SK-N-MC (cell line): Measurements from ENCODE around the gene DRC3.

ENCODE experiments used
- DNase-seq: peaks from one replicate; pipeline ENCODE4 v3.0.0-alpha.2; 2011; ENCODE audit warnings: low read depth, low spot score
- H3K27ac ChIP-seq: fragments of 200-600 bp; sonication (generic); 2 replicates; pipeline ENCODE4 v1.5.1; 2016; ENCODE audit warnings: mixed run types
- H3K36me3 ChIP-seq: fragments of 200-600 bp; sonication (generic); 2 replicates; pipeline ENCODE4 v1.6.1; 2017; ENCODE audit warnings: antibody characterized with exemption, low read length, mixed read lengths; ENCODE audit not compliant: insufficient read depth
- H3K4me3 ChIP-seq: fragments of 200-600 bp; sonication (generic); 2 replicates; pipeline ENCODE4 v1.5.1; 2016
- H3K9ac ChIP-seq: fragments of 200-600 bp; sonication (generic); 2 replicates; pipeline ENCODE4 v1.8.0; 2017; ENCODE audit warnings: mixed run types, mixed read lengths; ENCODE audit not compliant: insufficient read length
- H3K9me3 ChIP-seq: fragments of 200-600 bp; sonication (generic); 2 replicates; pipeline ENCODE4 v1.6.1; 2017; ENCODE audit warnings: low read depth, mild to moderate bottlenecking, antibody characterized with exemption, low read length, moderate library complexity, mixed read lengths
- EZH2 ChIP-seq: fragments of 200-600 bp; sonication (generic); IDR thresholded peaks from one replicate; pipeline ENCODE4 v1.6.1; 2017; ENCODE audit warnings: antibody characterized with exemption
- FOXP2 ChIP-seq: optimal IDR thresholded peaks from 2 replicates; pipeline ENCODE3; 2011; ENCODE audit warnings: mild to moderate bottlenecking, moderate library complexity; ENCODE audit not compliant: insufficient read depth; ENCODE audit errors: extremely low read length, control extremely low read depth
- POLR2AphosphoS5 ChIP-seq: IDR thresholded peaks from 2 replicates; pipeline ENCODE4 v1.6.1; 2012; ENCODE audit warnings: mild to moderate bottlenecking, low read depth, low read length, borderline replicate concordance

The DRC3 gene

GRCh38 chr17:18004345-18004744 lies 31.7 kb downstream of the DRC3 start:
- no peak for DNase-seq
- Histone ChIP-seq H3K9ac (no peak overlapping the region), H3K27ac (no peak overlapping the region), H3K4me3 (no peak overlapping the region), H3K36me3 (no peaks in the 10 kb centered on the region), H3K9me3 (no peaks in the 10 kb centered on the region)
- TF ChIP-seq EZH2 (no peak), FOXP2 (no peak), POLR2AphosphoS5 (no peak)

GRCh38 chr17:18004884-18005305 lies 32.2 kb downstream of the DRC3 start:
- DNase-seq: no peak
- H3K4me3 ChIP-seq: no peak overlapping the region
- TF ChIP-seq FOXP2 (no peak), POLR2AphosphoS5 (no peak), EZH2 (no peak)

DNA sequence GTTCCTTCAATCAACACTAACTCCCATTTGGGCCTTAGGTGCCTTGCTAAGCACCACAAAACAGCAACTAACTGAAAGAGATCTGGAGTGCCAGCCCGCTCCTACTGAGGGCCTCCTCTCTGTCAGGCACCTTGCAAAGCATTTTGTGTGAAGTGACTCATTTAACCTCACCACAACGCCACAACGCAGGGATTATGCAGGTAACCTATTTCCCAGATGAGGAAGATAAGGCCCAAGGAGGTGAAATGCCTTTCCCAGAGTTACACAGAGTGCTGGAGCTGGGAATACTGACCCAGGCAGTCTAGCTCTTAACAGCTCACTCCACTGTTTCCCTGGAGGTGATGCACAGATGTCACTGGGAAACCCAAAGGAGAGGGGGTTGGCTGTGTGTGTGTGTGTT lies 32.8 kb downstream of the DRC3 start:
- H3K9ac ChIP-seq: no peak overlapping the region
- no peaks in the 10 kb centered on the region for H3K36me3 ChIP-seq
- no peak overlapping the region for H3K4me3 ChIP-seq
- TF ChIP-seq POLR2AphosphoS5 (no peak), FOXP2 (no peak), EZH2 (no peak)
- H3K27ac ChIP-seq: no peak overlapping the region
- no peak for DNase-seq
- H3K9me3 ChIP-seq: no peaks in the 10 kb centered on the region

More at GRCh38 chr17:18004884-18005305, 32.2 kb downstream of the DRC3 start:
- Histone ChIP-seq H3K27ac (no peak overlapping the region), H3K9me3 (no peaks in the 10 kb centered on the region), H3K9ac (no peak overlapping the region), H3K36me3 (no peaks in the 10 kb centered on the region)

GRCh38 chr17:18006495-18007239 lies 34.0 kb downstream of the DRC3 start:
- TF ChIP-seq EZH2: no peak
- TF ChIP-seq POLR2AphosphoS5: no peak
- no peak for TF ChIP-seq FOXP2
- Histone ChIP-seq H3K9ac (no peak overlapping the region), H3K27ac (no peak overlapping the region), H3K4me3 (no peak overlapping the region), H3K36me3 (no peaks in the 10 kb centered on the region), H3K9me3 (no peaks in the 10 kb centered on the region)
- no peak for DNase-seq

DNA sequence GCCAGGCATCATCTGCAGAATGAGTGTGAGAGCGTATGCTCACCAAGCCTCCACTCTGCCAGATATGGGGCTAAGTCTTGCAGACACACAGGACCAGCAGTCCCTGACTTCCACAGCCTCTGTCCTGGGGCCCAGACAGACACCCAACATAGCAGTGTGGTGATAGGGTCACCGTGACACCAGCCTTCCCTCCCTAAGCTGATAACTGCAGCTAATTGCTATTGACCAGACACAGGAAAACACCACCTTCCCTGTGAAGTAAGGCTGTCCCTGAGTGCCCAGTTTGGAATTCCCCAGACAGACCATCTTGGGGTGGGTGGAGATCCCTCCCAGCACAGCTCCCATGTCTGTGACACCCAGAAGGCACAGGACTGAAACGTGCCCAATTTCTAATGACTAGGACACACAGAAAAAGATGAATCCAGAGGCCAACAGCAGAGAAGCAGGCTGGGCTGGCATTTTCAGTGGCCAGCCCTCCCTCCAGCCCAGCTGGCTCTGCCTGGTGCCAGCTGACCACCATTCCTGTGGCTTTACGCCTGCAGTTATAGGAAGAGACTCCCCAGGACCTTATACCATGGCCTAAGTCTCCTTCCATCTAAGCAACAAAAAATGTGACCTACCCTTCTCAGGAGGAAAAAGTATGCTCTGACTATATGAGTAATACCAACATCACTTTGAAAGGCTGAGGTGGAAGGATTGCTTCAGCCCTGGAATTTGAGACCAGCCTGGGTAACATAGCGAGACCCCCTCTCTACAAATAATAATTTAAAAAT lies 36.0 kb downstream of the DRC3 start:
- DNase-seq: no peak
- Histone ChIP-seq H3K9me3 (no peaks in the 10 kb centered on the region), H3K36me3 (no peaks in the 10 kb centered on the region), H3K4me3 (no peak overlapping the region), H3K27ac (no peak overlapping the region), H3K9ac (no peak overlapping the region)
- TF ChIP-seq POLR2AphosphoS5: no peak
- TF ChIP-seq EZH2: no peak
- TF ChIP-seq FOXP2: no peak

DNA sequence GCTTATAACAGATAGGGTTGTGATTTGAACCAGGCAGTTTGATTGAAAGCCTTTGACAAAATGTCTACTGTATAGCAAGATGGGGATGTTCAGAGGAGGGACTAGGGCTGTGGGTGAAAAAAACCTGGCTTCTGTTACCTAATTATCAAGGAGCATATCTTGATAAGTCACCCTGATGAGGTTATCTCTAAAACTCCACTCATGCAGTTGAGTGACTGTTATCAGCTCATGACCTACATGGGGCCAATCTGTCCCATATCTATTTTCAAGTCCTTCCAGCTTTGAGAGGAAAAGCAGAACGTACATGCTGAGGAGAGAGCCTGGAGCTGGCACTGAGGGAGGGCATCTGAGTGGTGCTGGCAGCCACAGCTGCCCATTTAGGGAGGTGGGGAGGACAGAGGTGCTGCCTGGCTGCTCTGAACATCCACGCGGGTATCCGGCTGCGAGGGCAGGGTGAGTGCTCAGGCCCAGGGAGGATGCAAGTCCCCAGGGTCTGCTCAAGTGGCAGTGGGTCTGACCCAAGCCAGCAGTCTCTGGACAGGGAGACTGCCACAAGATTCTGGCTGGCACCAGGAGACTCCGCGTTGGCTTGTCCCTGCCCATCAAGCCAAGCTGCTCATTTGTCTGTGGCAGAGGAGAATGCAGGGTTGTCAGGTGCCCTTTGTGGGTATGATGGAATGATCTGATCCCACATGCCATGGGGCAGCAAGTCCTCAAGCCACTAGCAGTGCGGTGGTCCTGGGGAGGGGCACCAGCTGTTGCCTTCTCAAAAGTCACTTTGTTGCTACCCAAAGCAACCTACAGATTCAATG lies 37.2 kb downstream of the DRC3 start:
- Histone ChIP-seq H3K4me3 (no peak overlapping the region), H3K9ac (no peak overlapping the region), H3K36me3 (no peaks in the 10 kb centered on the region), H3K9me3 (no peaks in the 10 kb centered on the region), H3K27ac (no peak overlapping the region)
- no peak for DNase-seq
- no peak for TF ChIP-seq FOXP2
- no peak for TF ChIP-seq EZH2
- no peak for TF ChIP-seq POLR2AphosphoS5

- Histone ChIP-seq H3K9me3 (no peaks in the 10 kb centered on the region), H3K36me3 (no peaks in the 10 kb centered on the region), H3K4me3 (no peak overlapping the region), H3K9ac (no peak overlapping the region), H3K27ac (no peak overlapping the region)
- no peak for TF ChIP-seq EZH2
- TF ChIP-seq FOXP2: no peak
- TF ChIP-seq POLR2AphosphoS5: no peak
- no peak for DNase-seq
These were observed 38.6 kb downstream of the DRC3 start for GRCh38 chr17:18011286-18011685.

DNA sequence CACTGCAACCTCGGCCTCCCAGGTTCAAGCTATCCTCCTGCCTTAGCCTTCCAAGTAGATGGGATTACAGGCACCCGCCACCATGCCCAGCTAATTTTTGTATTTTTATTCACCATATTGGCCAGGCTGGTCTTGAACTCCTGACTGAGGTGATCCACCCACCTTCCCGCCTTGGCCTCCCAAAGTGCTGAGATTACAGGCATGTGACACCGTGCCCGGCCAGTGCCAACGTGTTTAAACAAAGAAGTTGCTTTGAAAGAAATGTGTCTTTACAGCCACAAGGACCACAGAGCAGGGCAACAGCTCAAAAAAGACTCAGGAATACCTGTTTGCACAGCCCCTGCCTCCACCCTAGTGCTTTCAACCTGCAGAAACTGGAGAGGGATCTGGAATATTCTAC lies 41.3 kb downstream of the DRC3 start:
- no peak overlapping the region for H3K27ac ChIP-seq

More for the DNA sequence above, 41.3 kb downstream of the DRC3 start:
- Histone ChIP-seq H3K9me3 (no peaks in the 10 kb centered on the region), H3K9ac (no peak overlapping the region), H3K4me3 (no peak overlapping the region), H3K36me3 (no peaks in the 10 kb centered on the region)
- no peak for DNase-seq
- TF ChIP-seq EZH2: no peak
- TF ChIP-seq POLR2AphosphoS5: no peak
- no peak for TF ChIP-seq FOXP2
